Epithelial cell of proximal tubule (primary cell): Measurements from ENCODE around the gene HPS3. TPM values are rescaled to one million over a fixed set of nuclear protein-coding genes. Genes with fewer than 3 reads are reported as not detected.

Experiments
- DNase-seq: peaks from one replicate; pipeline ENCODE4 v3.0.0-alpha.2; 2011; ENCODE audit warnings: low read depth
- H3K4me3 ChIP-seq: 2 replicates; pipeline ENCODE4 v1.5.1; 2011; ENCODE audit warnings: low read depth, mild to moderate bottlenecking, low read length
- CTCF ChIP-seq: conservative IDR thresholded peaks from 2 replicates; pipeline ENCODE4 v1.5.1; 2012; ENCODE audit warnings: low read depth, mild to moderate bottlenecking, low read length
- total RNA-seq: library from RNA; depleted of rRNA; stranded (reverse); fragments of >200 nt; gene quantifications from 2 replicates; pipeline ENCODE4 v1.2.3, GENCODE V29; 2015

HPS3 gene
- total RNA-seq, 1 donor from 2014 or later: 32.7 TPM

- DNase-seq: no peak
- no peak overlapping the region for H3K4me3 ChIP-seq
- peak; percentile 65 for TF ChIP-seq CTCF
These were observed 9.1 kb upstream of the HPS3 start for GRCh38 chr3:149120051-149120972.

- no peak for DNase-seq
- H3K4me3 ChIP-seq: no peak overlapping the region
- no peak for TF ChIP-seq CTCF
These were observed 6.5 kb upstream of the HPS3 start for GRCh38 chr3:149122721-149123578.

- DNase-seq: no peak
- no peak for TF ChIP-seq CTCF
These were observed 617 bp upstream of the HPS3 start for GRCh38 chr3:149128821-149129220.

GRCh38 chr3:149131589-149131988 is 2.2 kb downstream of the HPS3 start:
- peak overlapping the region; percentile 93 for H3K4me3 ChIP-seq
- DNase-seq: no peak

More at GRCh38 chr3:149128821-149129220, 617 bp upstream of the HPS3 start:
- peak overlapping the region; percentile 93 for H3K4me3 ChIP-seq

GRCh38 chr3:149134575-149134974 is 5.1 kb downstream of the HPS3 start:
- no peak overlapping the region for H3K4me3 ChIP-seq
- no peak for TF ChIP-seq CTCF
- peak; percentile 64 for DNase-seq

More at GRCh38 chr3:149131589-149131988, 2.2 kb downstream of the HPS3 start:
- TF ChIP-seq CTCF: no peak

GRCh38 chr3:149142682-149143081 is 13.2 kb downstream of the HPS3 start:
- no peak for DNase-seq
- no peak overlapping the region for H3K4me3 ChIP-seq
- TF ChIP-seq CTCF: no peak
